ENCODE data around the gene SLCO2A1. TPM values are rescaled to one million over a fixed set of nuclear protein-coding genes. Genes with fewer than 3 reads are reported as not detected.

The SLCO2A1 gene
- total and polyA plus RNA-seq, 2 donors (not counting 1 experiment from before 2014, with no cell fraction given), result not detected

- H3K27me3 ChIP-seq (replicated peaks in 1 of 4; ENCODE audit: control extremely low read depth in 1 of 4, control insufficient read depth in 3 of 4, insufficient read depth in 4 of 4, low read length in 3 of 4), result peaks cover 0 to 36% (median 9%) of the 10 kb centered on the region in 4 experiments
- no peak overlapping the region for H3K4me3 ChIP-seq (ENCODE audit: control extremely low read depth in 1 of 5, extremely low read depth in 1 of 5, insufficient read depth in 1 of 5, low read depth in 2 of 5, low read length in 4 of 5)
- H4K20me1 ChIP-seq (ENCODE audit: control insufficient read depth, insufficient read depth, low read length, poor library complexity, severe bottlenecking), result no peaks in the 10 kb centered on the region
- H3K4me3 Mint-ChIP-seq, result peak overlapping the region; percentile 45
- peaks cover 0 to 2% (median 0%) of the 10 kb centered on the region in 3 donors for H3K9me3 ChIP-seq (ENCODE audit: control extremely low read depth in 1 of 3, control insufficient read depth in 2 of 3, insufficient read depth in 1 of 3, low read length in 2 of 3)
- intact Hi-C loops (cut with micrococcal nuclease), result no loop called here
- H3K9me3 Mint-ChIP-seq (ENCODE audit: insufficient read depth), result no peaks in the 10 kb centered on the region
- H3K4me2 ChIP-seq (replicated peaks; ENCODE audit: low read depth, low read length, poor library complexity, severe bottlenecking), result no peak overlapping the region
- H3K9ac ChIP-seq (ENCODE audit: low read length), result no peak overlapping the region
- peaks cover 3% of the 10 kb centered on the region in 2 donors for H3K4me1 ChIP-seq (ENCODE audit: control insufficient read depth in 2 of 2, insufficient read depth in 2 of 2, low read length in 2 of 2)
- no peak overlapping the region for H2AFZ ChIP-seq (ENCODE audit: insufficient read depth, low read depth, low read length, poor library complexity, severe bottlenecking)
- no peak overlapping the region for H3K27ac Mint-ChIP-seq
- ATAC-seq (ENCODE audit: low read depth) (no peak), DNase-seq (no peak)
- TF ChIP-seq CTCF (IDR thresholded peaks at IDR 0.05) (no peak), EZH2 (IDR thresholded peaks at IDR 0.05; ENCODE audit: borderline replicate concordance, insufficient read depth, low read depth, low read length, poor library complexity, severe bottlenecking) (no peak)
- peaks cover 16% of the 10 kb centered on the region for H3K4me1 Mint-ChIP-seq
- peaks cover 49% of the 10 kb centered on the region for H3K27me3 Mint-ChIP-seq
- no peaks in the 10 kb centered on the region for H3K36me3 ChIP-seq (replicated peaks in 1 of 2; ENCODE audit: control extremely low read depth in 1 of 2, control insufficient read depth in 1 of 2, extremely low read depth in 1 of 2, insufficient read depth in 2 of 2, low read length in 1 of 2)
- CTCF ChIA-PET, result no interaction called here
- H3K27ac ChIP-seq (ENCODE audit: low read length in 2 of 2), result no peak overlapping the region
- no peaks in the 10 kb centered on the region for H3K79me2 ChIP-seq (ENCODE audit: control insufficient read depth, insufficient read depth, low read length)
- POLR2A ChIA-PET, result no interaction called here
- WGBS (ENCODE audit: insufficient coverage), result 93% methylated on average over 5 of the region's 7 CpGs
Observed at GRCh38 chr3:133897547-133897946, 132.2 kb downstream of the SLCO2A1 start.

- Histone ChIP-seq H4K20me1 (ENCODE audit: control insufficient read depth, insufficient read depth, low read length, poor library complexity, severe bottlenecking) (no peaks in the 10 kb centered on the region), H3K4me3 (ENCODE audit: control extremely low read depth in 1 of 5, extremely low read depth in 1 of 5, insufficient read depth in 1 of 5, low read depth in 2 of 5, low read length in 4 of 5) (no peak overlapping the region), H3K4me1 (ENCODE audit: control insufficient read depth in 2 of 2, insufficient read depth in 2 of 2, low read length in 2 of 2) (peaks cover 3% of the 10 kb centered on the region in 2 donors), H3K36me3 (replicated peaks in 1 of 2; ENCODE audit: control extremely low read depth in 1 of 2, control insufficient read depth in 1 of 2, extremely low read depth in 1 of 2, insufficient read depth in 2 of 2, low read length in 1 of 2) (no peaks in the 10 kb centered on the region), H3K79me2 (ENCODE audit: control insufficient read depth, insufficient read depth, low read length) (no peaks in the 10 kb centered on the region), H3K9ac (ENCODE audit: low read length) (no peak overlapping the region), H3K27me3 (replicated peaks in 1 of 4; ENCODE audit: control extremely low read depth in 1 of 4, control insufficient read depth in 3 of 4, insufficient read depth in 4 of 4, low read length in 3 of 4) (peaks cover 0 to 32% (median 9%) of the 10 kb centered on the region in 4 experiments), H3K4me2 (replicated peaks; ENCODE audit: low read depth, low read length, poor library complexity, severe bottlenecking) (peak overlapping the region; percentile 55), H3K9me3 (ENCODE audit: control extremely low read depth in 1 of 3, control insufficient read depth in 2 of 3, insufficient read depth in 1 of 3, low read length in 2 of 3) (no peaks in the 10 kb centered on the region), H3K27ac (ENCODE audit: low read length in 2 of 2) (no peak overlapping the region), H2AFZ (ENCODE audit: insufficient read depth, low read depth, low read length, poor library complexity, severe bottlenecking) (no peak overlapping the region)
- CTCF ChIA-PET, result no interaction called here
- Mint-ChIP-seq H3K27me3 (peaks cover 55% of the 10 kb centered on the region), H3K4me1 (peaks cover 16% of the 10 kb centered on the region), H3K9me3 (ENCODE audit: insufficient read depth) (no peaks in the 10 kb centered on the region), H3K4me3 (peak overlapping the region; percentile 61), H3K27ac (no peak overlapping the region)
- ATAC-seq (ENCODE audit: low read depth), result no peak
- TF ChIP-seq CTCF (IDR thresholded peaks at IDR 0.05), result no peak
- TF ChIP-seq EZH2 (IDR thresholded peaks at IDR 0.05; ENCODE audit: borderline replicate concordance, insufficient read depth, low read depth, low read length, poor library complexity, severe bottlenecking), result no peak
- intact Hi-C loops (cut with micrococcal nuclease), result no loop called here
- DNase-seq, result no peak
- POLR2A ChIA-PET, result no interaction called here
- 24% methylated on average over 36 of the region's 37 CpGs for WGBS (ENCODE audit: insufficient coverage)
Observed at GRCh38 chr3:133896002-133896761, 133.5 kb downstream of the SLCO2A1 start.
